K562 (cell line): ENCODE measurements around the gene BANP. TPM values are rescaled to one million over a fixed set of nuclear protein-coding genes. Genes with fewer than 3 reads are reported as not detected.
A peak's percentile ranks its signal among the peaks of the same experiment; 100 is the strongest.

Experiments used
- BACH1 ChIP-seq: fragments of 200-800 bp; sonication (Bioruptor generic); IDR thresholded peaks from 2 replicates; pipeline ENCODE4 v1.6.1; 2016; ENCODE audit warnings: missing genetic modification characterization, missing compliant biosample characterization
- CBFA2T2 ChIP-seq: fragments of 450-650 bp; conservative IDR thresholded peaks from 2 replicates; pipeline ENCODE4 v1.6.1; 2017; ENCODE audit warnings: mild to moderate bottlenecking
- CCNT2 ChIP-seq: IDR thresholded peaks from 2 replicates; pipeline ENCODE4 v1.6.1; 2011; ENCODE audit warnings: borderline replicate concordance, low read depth, mild to moderate bottlenecking, moderate library complexity, mixed read lengths, low read length; ENCODE audit not compliant: insufficient read length; ENCODE audit errors: extremely low read depth
- CHD1 ChIP-seq: fragments of 200-600 bp; sonication (generic); IDR thresholded peaks from one replicate; pipeline ENCODE4 v1.6.1; 2012; ENCODE audit warnings: mild to moderate bottlenecking, moderate library complexity, low read length, inconsistent platforms
- DACH1 ChIP-seq: fragments of 450-650 bp; IDR thresholded peaks from 2 replicates; pipeline ENCODE4 v1.6.1; 2018; ENCODE audit not compliant: partially characterized antibody
- DNMT1 ChIP-seq: fragments of 450-650 bp; IDR thresholded peaks from 2 replicates; pipeline ENCODE4 v1.6.1; 2016; ENCODE audit warnings: antibody characterized with exemption, mild to moderate bottlenecking
- E2F4 ChIP-seq: sonication (generic); formaldehyde crosslinking; IDR thresholded peaks from 2 replicates; pipeline ENCODE4 v1.8.0; 2022; ENCODE audit warnings: mild to moderate bottlenecking, low read depth, missing genetic modification reagents
- FOXP4 ChIP-seq: sonication (generic); formaldehyde crosslinking; IDR thresholded peaks from 2 replicates; pipeline ENCODE4 v1.8.0; 2022; ENCODE audit warnings: mild to moderate bottlenecking, missing genetic modification reagents, borderline replicate concordance
- JUN ChIP-seq, 2 experiments: sonication (generic) in 1 of 2; formaldehyde crosslinking in 1 of 2; IDR thresholded peaks; 2 replicates each; pipeline versions ENCODE4 v1.6.1 to v1.8.0; 2012 to 2022; ENCODE audit warnings: borderline replicate concordance in 2 of 2, mild to moderate bottlenecking in 2 of 2, improper control_type of control experiment in 1 of 2, low read depth in 1 of 2, low read length in 1 of 2, missing genetic modification reagents in 1 of 2
- SIRT6 ChIP-seq: IDR thresholded peaks from one replicate; pipeline ENCODE4 v1.6.1; 2012; ENCODE audit warnings: low read depth, mild to moderate bottlenecking, control low read depth, inconsistent platforms, low read length, moderate library complexity
- SMARCC2 ChIP-seq: fragments of 450-650 bp; IDR thresholded peaks from 2 replicates; pipeline ENCODE4 v1.6.1; 2017; ENCODE audit warnings: antibody characterized with exemption, moderate library complexity, mild to moderate bottlenecking, low read depth
- TARDBP ChIP-seq: fragments of 450-650 bp; IDR thresholded peaks from 2 replicates; pipeline ENCODE4 v1.6.1; 2016
- TEAD1 ChIP-seq, 2 experiments: fragments of 450-650 bp in 1 of 2; sonication (generic) in 1 of 2; formaldehyde crosslinking; IDR thresholded peaks; 2 replicates each; pipeline versions ENCODE4 v1.4.0 to v1.8.0; 2020 to 2022; ENCODE audit warnings: mild to moderate bottlenecking in 2 of 2, missing genetic modification reagents in 1 of 2
- ZMIZ1 ChIP-seq, 2 experiments: fragments of 150-350 bp in 1 of 2; IDR thresholded peaks; 2 replicates each; pipeline ENCODE4 v1.6.1; 2012 to 2016; ENCODE audit warnings: low read depth in 2 of 2, low read length in 2 of 2, mild to moderate bottlenecking in 1 of 2, moderate library complexity in 1 of 2
- ZNF134 ChIP-seq: fragments of 250-450 bp; sonication (Bioruptor Pico); conservative IDR thresholded peaks from 2 replicates; pipeline ENCODE4 v1.4.0; 2020
- ZNF311 ChIP-seq: fragments of 250-450 bp; sonication (Bioruptor Pico); IDR thresholded peaks from 2 replicates; pipeline ENCODE4 v1.4.0; 2020; ENCODE audit warnings: mild to moderate bottlenecking, moderate library complexity
- ZNF41 ChIP-seq: fragments of 250-450 bp; sonication (Bioruptor Pico); conservative IDR thresholded peaks from 2 replicates; pipeline ENCODE4 v1.4.0; 2020; ENCODE audit warnings: mild to moderate bottlenecking
- ZNF445 ChIP-seq: fragments of 250-450 bp; sonication (Bioruptor Pico); IDR thresholded peaks from 2 replicates; pipeline ENCODE4 v1.4.0; 2020; ENCODE audit warnings: low read depth, mild to moderate bottlenecking, moderate library complexity
- ZNF561 ChIP-seq: fragments of 450-650 bp; formaldehyde crosslinking; conservative IDR thresholded peaks from 2 replicates; pipeline ENCODE4 v1.4.0; 2020; ENCODE audit warnings: mild to moderate bottlenecking, moderate library complexity
- ZNF583 ChIP-seq: fragments of 250-450 bp; sonication (Bioruptor Pico); IDR thresholded peaks from 2 replicates; pipeline ENCODE4 v1.4.0; 2020
- ZNF586 ChIP-seq: fragments of 450-650 bp; formaldehyde crosslinking; conservative IDR thresholded peaks from 2 replicates; pipeline ENCODE4 v1.4.0; 2020; ENCODE audit warnings: mild to moderate bottlenecking, moderate library complexity
- polyA plus RNA-seq, 8 experiments: library from polyadenylated mRNA; depleted of rRNA in 4 of 8; stranded (reverse) in 5 of 8; unstranded in 3 of 8; fragments of >200 nt; fragmentation: Nextera tagmentation in 2 of 8; fragmentation: Illumina TruSeq in 1 of 8; extraction: Ambion mirVana in 2 of 8; extraction: Trizol in 1 of 8; gene quantifications; 2 replicates each; pipeline versions ENCODE4 v1.2.1 to v1.2.3, GENCODE V29; 2011 to 2014; ENCODE audit warnings: inconsistent platforms in 1 of 8, missing spikeins in 1 of 8
- total RNA-seq, 7 experiments: library from RNA; depleted of rRNA in 6 of 7; stranded (reverse); fragments of >200 nt in 6 of 7; fragmentation: Illumina TruSeq in 2 of 7; extraction: Trizol in 2 of 7; gene quantifications; 2 replicates each; pipeline versions ENCODE4 v1.2.1 to v1.2.3, GENCODE V29; 2011 to 2021; ENCODE audit warnings: low replicate concordance in 1 of 7

Gene BANP
- total and polyA plus RNA-seq, 9 of the 15 experiments (the other 6 are each of a cell fraction or from before 2014, with no cell fraction given), result 4.6 to 22.1 (median 15.6) TPM

- TF ChIP-seq ZMIZ1 (IDR thresholded peaks at IDR 0.05; ENCODE audit: low read depth in 2 of 2, low read length in 2 of 2) (no peak; a peak in 2 of 4 replicates), CHD1 (no peak), ZNF586 (no peak), ZNF561 (CRISPR knock-in tag) (no peak), ZNF134 (CRISPR knock-in tag) (peak; percentile 75), SMARCC2 (no peak), JUN (IDR thresholded peaks at IDR 0.05; ENCODE audit: borderline replicate concordance, low read depth, low read length) (peak; percentile 54; the same call in 1 of the 2 replicates), JUN (CRISPR knock-in tag; IDR thresholded peaks at IDR 0.05; ENCODE audit: borderline replicate concordance) (peak; percentile 40; the same call in 1 of the 2 replicates), SIRT6 (no peak), E2F4 (CRISPR knock-in tag) (no peak), CCNT2 (peak; percentile 24), BACH1 (no peak; the same call in 1 of the 2 replicates), TEAD1 (CRISPR knock-in tag; IDR thresholded peaks at IDR 0.05) (peak; percentile 80 to 92), ZNF583 (CRISPR knock-in tag) (peak; percentile 90), DNMT1 (no peak), TARDBP (no peak; the same call in 1 of the 2 replicates), CBFA2T2 (no peak), ZNF445 (CRISPR knock-in tag) (0 out of 2 replicates have a peak, but pooled peaks have one; percentile 35), ZNF311 (peak; percentile 91), FOXP4 (CRISPR knock-in tag) (no peak), ZNF41 (CRISPR knock-in tag) (peak; percentile 75; the same call in 1 of the 2 replicates), DACH1 (no peak)
These were observed at the start of gene BANP (continued) for GRCh38 chr16:87950765-87951551.
